Loucy (cell line): ENCODE data around the gene TMEM158.

Source experiments
- H2AFZ ChIP-seq: fragments of 200-600 bp; sonication (generic); 2 replicates; pipeline ENCODE4 v1.6.0; 2016; ENCODE audit warnings: antibody characterized with exemption, mild to moderate bottlenecking, low read length, moderate library complexity
- H3F3A ChIP-seq: fragments of 200-600 bp; 2 replicates; pipeline ENCODE4 v1.6.0; 2016; ENCODE audit warnings: antibody characterized with exemption, low read depth, mild to moderate bottlenecking
- H3K27me3 ChIP-seq: fragments of 200-600 bp; sonication (generic); 2 replicates; pipeline ENCODE4 v1.6.1; 2014; ENCODE audit warnings: low read length, mild to moderate bottlenecking; ENCODE audit not compliant: insufficient read depth, poor library complexity, severe bottlenecking
- H3K36me3 ChIP-seq: fragments of 200-600 bp; sonication (generic); 2 replicates; pipeline ENCODE4 v1.6.1; 2016; ENCODE audit warnings: low read length; ENCODE audit not compliant: insufficient read depth
- H3K4me1 ChIP-seq: fragments of 200-600 bp; sonication (generic); 2 replicates; pipeline ENCODE4 v1.5.1; 2014; ENCODE audit warnings: low read length, mild to moderate bottlenecking; ENCODE audit not compliant: insufficient read depth, poor library complexity, severe bottlenecking
- H3K4me2 ChIP-seq: fragments of 200-600 bp; sonication (generic); 2 replicates; pipeline ENCODE4 v1.6.0; 2014; ENCODE audit warnings: antibody characterized with exemption, low read length, low read depth, mild to moderate bottlenecking; ENCODE audit not compliant: poor library complexity, severe bottlenecking
- H3K4me3 ChIP-seq: fragments of 200-600 bp; sonication (generic); 2 replicates; pipeline ENCODE4 v1.5.1; 2014; ENCODE audit warnings: low read length, mild to moderate bottlenecking, mixed read lengths; ENCODE audit not compliant: poor library complexity, severe bottlenecking
- H3K79me2 ChIP-seq: fragments of 200-600 bp; sonication (generic); 2 replicates; pipeline ENCODE4 v1.6.1; 2014; ENCODE audit warnings: low read length; ENCODE audit not compliant: insufficient read depth
- H3K9ac ChIP-seq: fragments of 200-600 bp; sonication (generic); 2 replicates; pipeline ENCODE4 v1.6.0; 2014; ENCODE audit warnings: mild to moderate bottlenecking, low read depth, low read length, moderate library complexity; ENCODE audit not compliant: poor library complexity, severe bottlenecking
- H3K9me2 ChIP-seq: fragments of 200-600 bp; sonication (generic); replicated peaks from 2 replicates; pipeline ENCODE4 v1.6.1; 2016; ENCODE audit warnings: low read depth, low read length, mixed read lengths
- H3K9me3 ChIP-seq: fragments of 200-600 bp; sonication (generic); 2 replicates; pipeline ENCODE4 v1.6.1; 2014; ENCODE audit warnings: mild to moderate bottlenecking, antibody characterized with exemption, low read length, low read depth; ENCODE audit not compliant: insufficient read depth
- H4K20me1 ChIP-seq: fragments of 200-600 bp; sonication (generic); 2 replicates; pipeline ENCODE4 v1.6.0; 2014; ENCODE audit warnings: antibody characterized with exemption, low read length, mild to moderate bottlenecking; ENCODE audit not compliant: insufficient read depth, poor library complexity, severe bottlenecking
- CTCF ChIP-seq: fragments of 200-600 bp; sonication (generic); conservative IDR thresholded peaks from 2 replicates; pipeline ENCODE4 v1.5.1; 2014; ENCODE audit warnings: mild to moderate bottlenecking, antibody characterized with exemption, low read length
- EZH2phosphoT487 ChIP-seq: fragments of 200-600 bp; IDR thresholded peaks from 2 replicates; pipeline ENCODE4 v1.6.1; 2018; ENCODE audit warnings: antibody characterized with exemption, mild to moderate bottlenecking, moderate library complexity, borderline replicate concordance

Gene TMEM158

DNA sequence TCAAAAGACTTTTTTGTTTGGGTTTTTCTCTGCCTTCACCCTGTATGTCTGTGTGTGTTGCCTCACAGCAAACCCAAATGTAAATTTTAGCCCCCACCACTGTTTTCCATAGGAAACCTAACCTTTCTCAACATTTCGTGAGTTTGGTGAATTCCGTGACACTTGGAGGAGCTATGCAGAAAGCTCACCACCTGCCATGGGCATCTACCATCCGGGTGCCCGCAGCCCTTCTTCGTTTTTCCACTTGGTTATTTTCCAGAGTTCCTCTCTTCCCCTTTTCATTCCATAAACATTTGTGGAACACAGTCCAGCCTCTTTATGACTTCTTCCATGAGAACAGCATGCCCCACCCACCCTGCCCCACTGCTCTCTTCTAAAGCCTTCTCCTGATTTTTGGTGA lies 31.3 kb downstream of the TMEM158 start:
- no peak overlapping the region for H3K9ac ChIP-seq
- H3K36me3 ChIP-seq: no peaks in the 10 kb centered on the region
- no peaks in the 10 kb centered on the region for H3F3A ChIP-seq
- no peaks in the 10 kb centered on the region for H3K9me3 ChIP-seq
- no peaks in the 10 kb centered on the region for H4K20me1 ChIP-seq
- no peaks in the 10 kb centered on the region for H3K79me2 ChIP-seq
- H3K4me1 ChIP-seq: peaks cover 12% of the 10 kb centered on the region
- H3K4me2 ChIP-seq: no peak overlapping the region
- H3K27me3 ChIP-seq: no peaks in the 10 kb centered on the region
- H3K4me3 ChIP-seq: no peak overlapping the region
- H3K9me2 ChIP-seq: no peaks in the 10 kb centered on the region
- H2AFZ ChIP-seq: no peak overlapping the region
- TF ChIP-seq EZH2phosphoT487 (no peak), CTCF (no peak)

DNA sequence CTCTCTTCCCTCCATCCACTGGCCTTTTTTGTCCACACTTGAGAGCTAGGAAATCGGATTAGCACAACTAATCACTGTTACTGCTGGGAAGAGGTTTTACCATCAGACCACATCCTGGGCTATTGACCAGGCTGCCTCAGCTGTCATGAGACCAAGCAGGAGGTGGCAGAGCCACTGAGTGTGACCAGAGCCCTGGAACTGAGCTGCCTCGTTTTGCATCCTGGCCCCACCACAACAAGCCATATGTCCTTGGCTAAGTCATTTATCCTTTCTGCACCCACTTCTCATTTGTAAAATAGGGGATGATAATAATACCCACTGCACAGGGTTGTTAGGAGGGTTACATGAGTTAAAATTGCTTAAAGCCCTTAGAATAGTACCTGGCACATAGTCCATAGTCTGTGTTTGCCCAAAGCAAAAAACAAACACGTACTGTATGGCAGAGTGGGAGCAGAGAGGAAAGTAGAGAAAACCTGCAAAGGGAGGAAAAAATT lies 34.1 kb downstream of the TMEM158 start:
- TF ChIP-seq CTCF: no peak
- no peak for TF ChIP-seq EZH2phosphoT487
- Histone ChIP-seq H3K4me2 (no peak overlapping the region), H4K20me1 (no peaks in the 10 kb centered on the region)

GRCh38 chr3:45191424-45191823 lies 34.7 kb downstream of the TMEM158 start:
- Histone ChIP-seq H3K27me3 (no peaks in the 10 kb centered on the region), H3K9ac (no peak overlapping the region), H3K4me2 (no peak overlapping the region), H3K79me2 (no peaks in the 10 kb centered on the region), H3K9me2 (no peaks in the 10 kb centered on the region), H2AFZ (no peak overlapping the region), H3F3A (no peaks in the 10 kb centered on the region), H3K4me3 (no peak overlapping the region), H3K36me3 (no peaks in the 10 kb centered on the region), H3K4me1 (peaks cover 25% of the 10 kb centered on the region), H3K9me3 (no peaks in the 10 kb centered on the region), H4K20me1 (no peaks in the 10 kb centered on the region)
- TF ChIP-seq EZH2phosphoT487 (no peak), CTCF (no peak)

More for the DNA sequence above, 34.1 kb downstream of the TMEM158 start:
- Histone ChIP-seq H3K4me1 (peaks cover 25% of the 10 kb centered on the region), H3K36me3 (no peaks in the 10 kb centered on the region), H3K9me2 (no peaks in the 10 kb centered on the region), H3K79me2 (no peaks in the 10 kb centered on the region), H3F3A (no peaks in the 10 kb centered on the region), H3K9ac (no peak overlapping the region), H3K9me3 (no peaks in the 10 kb centered on the region), H3K27me3 (no peaks in the 10 kb centered on the region), H2AFZ (no peak overlapping the region), H3K4me3 (no peak overlapping the region)
